Caco-2 (cell line): Measurements from ENCODE around the gene DOK6. TPM values are rescaled to one million over a fixed set of nuclear protein-coding genes. Genes with fewer than 3 reads are reported as not detected.

Experiments used
- Bru-seq: library from RNA; stranded (reverse); fragments of 400-500 nt; gene quantifications from one replicate; lab custom pipeline; 2021; lab: Mats Ljungman, UMichigan
- BruChase-seq, 2 experiments: library from RNA; stranded (reverse); fragments of 400-500 nt; gene quantifications; one replicate each; lab custom pipeline; 2021; lab: Mats Ljungman, UMichigan
- BruUV-seq: library from RNA; stranded (reverse); fragments of 400-500 nt; replicated peaks from 2 replicates; lab custom pipeline; 2021; lab: Mats Ljungman, UMichigan
- CTCF ChIA-PET: fragments of 300-600 bp; sonication (Branson Sonifier 250); formaldehyde crosslinking; loops from one replicate; lab custom pipeline; 2022; ENCODE audit warnings: antibody characterized with exemption; lab: Charles Lee
- POLR2A ChIA-PET: fragments of 300-600 bp; sonication (Branson Sonifier 250); formaldehyde crosslinking; loops from one replicate; lab custom pipeline; 2022; ENCODE audit warnings: antibody characterized with exemption; lab: Charles Lee
- DNase-seq, 2 experiments: peaks; one replicate each; pipeline versions ENCODE4 v3.0.0 to v3.0.0-alpha.2; 2020 to 2022
- H3K27me3 ChIP-seq: replicated peaks from 2 replicates; pipeline ENCODE4 v1.6.0; 2011; ENCODE audit warnings: low read length; ENCODE audit not compliant: control insufficient read depth, insufficient read depth
- H3K36me3 ChIP-seq: 2 replicates; pipeline ENCODE4 v1.5.1; 2011; ENCODE audit warnings: low read length; ENCODE audit not compliant: control insufficient read depth, insufficient read depth
- H3K4me1 ChIP-seq: fragments of 250-450 bp; sonication (Bioruptor Pico); 2 replicates; pipeline ENCODE4 v1.5.1; 2020; ENCODE audit warnings: mild to moderate bottlenecking
- H3K4me3 ChIP-seq: 2 replicates; pipeline ENCODE4 v1.5.1; 2011; ENCODE audit warnings: low read depth, mild to moderate bottlenecking, control low read depth, low read length
- H3K9me3 ChIP-seq: fragments of 250-450 bp; sonication (Bioruptor Pico); 2 replicates; pipeline ENCODE4 v1.5.1; 2020; ENCODE audit warnings: mild to moderate bottlenecking, moderate library complexity
- H3K27ac Mint-ChIP-seq: one replicate; pipeline ENCODE4 v1.8.0; 2022; ENCODE audit warnings: mixed read lengths; ENCODE audit not compliant: unreplicated experiment
- H3K27me3 Mint-ChIP-seq: one replicate; pipeline ENCODE4 v1.8.0; 2022; ENCODE audit warnings: mixed read lengths; ENCODE audit not compliant: insufficient read depth, unreplicated experiment
- H3K36me3 Mint-ChIP-seq: one replicate; pipeline ENCODE4 v1.8.0; 2022; ENCODE audit warnings: mild to moderate bottlenecking, mixed read lengths; ENCODE audit not compliant: insufficient read depth, unreplicated experiment
- H3K4me1 Mint-ChIP-seq: one replicate; pipeline ENCODE4 v1.8.0; 2022; ENCODE audit warnings: low read depth, mixed read lengths; ENCODE audit not compliant: unreplicated experiment
- H3K4me3 Mint-ChIP-seq: one replicate; pipeline ENCODE4 v1.8.0; 2022; ENCODE audit warnings: mild to moderate bottlenecking, moderate library complexity, mixed read lengths; ENCODE audit not compliant: unreplicated experiment
- H3K9me3 Mint-ChIP-seq: one replicate; pipeline ENCODE4 v1.8.0; 2022; ENCODE audit warnings: mixed read lengths; ENCODE audit not compliant: unreplicated experiment
- CTCF ChIP-seq, 2 experiments: fragments of 200-600 bp in 1 of 2; IDR thresholded peaks; 1 replicate in 1 of 2; 2 replicates in 1 of 2; pipeline versions ENCODE4 v1.5.1 to v1.8.0; 2011 to 2022; ENCODE audit warnings: antibody characterized with exemption in 1 of 2, control low read depth in 1 of 2, inconsistent platforms in 1 of 2, low read depth in 1 of 2, low read length in 1 of 2, mild to moderate bottlenecking in 1 of 2, moderate library complexity in 1 of 2; ENCODE audit not compliant: insufficient read depth in 1 of 2, severe bottlenecking in 1 of 2, unreplicated experiment in 1 of 2
- intact Hi-C: fragments of 100-400 bp; cut with micrococcal nuclease; formaldehyde crosslinking; loops from one replicate; pipeline ENCODE4 v1.10.0; 2022; ENCODE audit not compliant: unreplicated experiment
- long read RNA-seq: library from polyadenylated mRNA; stranded (forward); transcript quantifications from one replicate; pipeline ENCODE4 v2.0.0, GENCODE V29; 2022
- total RNA-seq: library from RNA; stranded (reverse); gene quantifications from 2 replicates; pipeline ENCODE4 v1.2.3, GENCODE V29; 2022

Gene DOK6
- total RNA-seq, result not detected in 2 replicates
- percentile 1 among the genes with signal in this experiment for Bru-seq, nascent RNA
- BruChase-seq, experiment 1, labeled RNA remaining after a 2-hour chase, result percentile 1 among the genes with signal in this experiment
- percentile 1 among the genes with signal in this experiment for BruChase-seq, experiment 2, labeled RNA remaining after a 6-hour chase
- long read RNA-seq, result 0 reads

GRCh38 chr18:69400253-69400975 lies at the start of gene DOK6:
DOK6 (plus strand) TSS chr18:69400888.
- Mint-ChIP-seq H3K27ac (no peak within 1 kb of the TSS), H3K36me3 (no peaks in the 10 kb centered on the region), H3K27me3 (no peaks in the 10 kb centered on the region), H3K4me1 (no peaks in the 10 kb centered on the region), H3K4me3 (no peak within 1 kb of the TSS), H3K9me3 (no peaks in the 10 kb centered on the region)
- H3K36me3 ChIP-seq, result no peaks in the 10 kb centered on the region
- no peaks in the 10 kb centered on the region for H3K9me3 ChIP-seq
- intact Hi-C loops, result no loop called here
- DNase-seq, result no peak
- no peaks in the 10 kb centered on the region for H3K27me3 ChIP-seq
- no peaks in the 10 kb centered on the region for H3K4me1 ChIP-seq
- POLR2A ChIA-PET, result no interaction called here
- no peak for TF ChIP-seq CTCF (IDR thresholded peaks at IDR 0.05; ENCODE audit: insufficient read depth in 1 of 2, low read depth in 1 of 2, low read length in 1 of 2, severe bottlenecking in 1 of 2, unreplicated experiment in 1 of 2)
- H3K4me3 ChIP-seq, result no peak within 1 kb of the TSS
- CTCF ChIA-PET, result no interaction called here
- no TSS peak for BruUV-seq

- no peak for TF ChIP-seq CTCF (IDR thresholded peaks at IDR 0.05; ENCODE audit: insufficient read depth in 1 of 2, low read depth in 1 of 2, low read length in 1 of 2, severe bottlenecking in 1 of 2, unreplicated experiment in 1 of 2)
- intact Hi-C loops, result no loop called here
- H3K9me3 ChIP-seq, result no peaks in the 10 kb centered on the region
- H3K4me3 Mint-ChIP-seq, result no peak overlapping the region
- H3K27me3 Mint-ChIP-seq, result no peaks in the 10 kb centered on the region
- no peaks in the 10 kb centered on the region for H3K9me3 Mint-ChIP-seq
- ChIA-PET POLR2A (no interaction called here), CTCF (no interaction called here)
- BruUV-seq, result no TSS peak
- H3K27me3 ChIP-seq, result no peaks in the 10 kb centered on the region
- no peak overlapping the region for H3K4me3 ChIP-seq
- peaks cover 4% of the 10 kb centered on the region for H3K36me3 Mint-ChIP-seq
- no peaks in the 10 kb centered on the region for H3K36me3 ChIP-seq
- no peak for DNase-seq
- no peaks in the 10 kb centered on the region for H3K4me1 Mint-ChIP-seq
- H3K4me1 ChIP-seq, result no peaks in the 10 kb centered on the region
- no peak overlapping the region for H3K27ac Mint-ChIP-seq
Observed at GRCh38 chr18:69353023-69353422, 47.7 kb upstream of the DOK6 start.

- Histone ChIP-seq H3K27me3 (no peaks in the 10 kb centered on the region), H3K4me1 (no peaks in the 10 kb centered on the region), H3K9me3 (no peaks in the 10 kb centered on the region), H3K4me3 (no peak overlapping the region), H3K36me3 (no peaks in the 10 kb centered on the region)
- no peak overlapping the region for H3K27ac Mint-ChIP-seq
- intact Hi-C loops, result no loop called here
- H3K4me1 Mint-ChIP-seq, result no peaks in the 10 kb centered on the region
- TF ChIP-seq CTCF (IDR thresholded peaks at IDR 0.05; ENCODE audit: insufficient read depth in 1 of 2, low read depth in 1 of 2, low read length in 1 of 2, severe bottlenecking in 1 of 2, unreplicated experiment in 1 of 2), result no peak
- H3K9me3 Mint-ChIP-seq, result peaks cover 10% of the 10 kb centered on the region
- BruUV-seq, result no TSS peak
- peaks cover 4% of the 10 kb centered on the region for H3K36me3 Mint-ChIP-seq
- ChIA-PET CTCF (no interaction called here), POLR2A (no interaction called here)
- no peak overlapping the region for H3K4me3 Mint-ChIP-seq
- no peak for DNase-seq
- H3K27me3 Mint-ChIP-seq, result no peaks in the 10 kb centered on the region
Observed at GRCh38 chr18:69357590-69357989, 43.1 kb upstream of the DOK6 start.
